Endometrial microvascular endothelial cells (primary cell): Measurements from ENCODE around the gene GTF2A1L. TPM values are rescaled to one million over a fixed set of nuclear protein-coding genes. Genes with fewer than 3 reads are reported as not detected.

ENCODE experiments used
- in situ Hi-C: cut with HindIII; loops from 2 replicates; pipeline ENCODE4 v1.10.0; 2017; ENCODE audit warnings: low sequenced_read_pairs, low pct_unique_long_range_greater_than_20kb; ENCODE audit errors: inconsistent ontology term
- total RNA-seq: library from RNA; depleted of rRNA; stranded (reverse); fragments of >200 nt; gene quantifications from one replicate; pipeline ENCODE4 v1.2.3, GENCODE V29; 2015; ENCODE audit errors: inconsistent ontology term

The GTF2A1L gene
- total RNA-seq, 1 donor from 2014 or later = not detected

- in situ Hi-C loops = no loop called here
These were observed 105.5 kb downstream of the GTF2A1L start for GRCh38 chr2:48723129-48723528.

DNA sequence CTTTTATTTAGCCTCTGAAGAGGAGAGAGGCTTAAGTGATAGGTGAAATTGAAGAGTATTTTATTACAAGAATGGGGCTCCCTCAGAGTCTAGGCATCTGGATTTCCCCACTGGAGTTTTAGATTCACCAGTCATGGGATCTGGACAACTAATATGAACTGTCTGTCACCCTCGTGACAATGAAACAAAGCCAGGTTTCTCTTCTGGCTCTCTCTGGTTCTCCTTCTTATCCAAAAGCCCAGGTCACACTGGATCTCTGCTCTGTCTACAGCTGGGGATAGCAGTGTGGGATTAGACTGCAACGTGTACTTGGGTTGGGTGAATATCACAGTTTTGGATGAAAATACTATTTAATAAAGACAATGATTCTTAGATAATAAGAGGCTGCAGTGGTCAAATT is 106.6 kb downstream of the GTF2A1L start:
- in situ Hi-C loops = no loop called here

- in situ Hi-C loops = no loop called here
These were observed 108.2 kb downstream of the GTF2A1L start for GRCh38 chr2:48725696-48726494.

DNA sequence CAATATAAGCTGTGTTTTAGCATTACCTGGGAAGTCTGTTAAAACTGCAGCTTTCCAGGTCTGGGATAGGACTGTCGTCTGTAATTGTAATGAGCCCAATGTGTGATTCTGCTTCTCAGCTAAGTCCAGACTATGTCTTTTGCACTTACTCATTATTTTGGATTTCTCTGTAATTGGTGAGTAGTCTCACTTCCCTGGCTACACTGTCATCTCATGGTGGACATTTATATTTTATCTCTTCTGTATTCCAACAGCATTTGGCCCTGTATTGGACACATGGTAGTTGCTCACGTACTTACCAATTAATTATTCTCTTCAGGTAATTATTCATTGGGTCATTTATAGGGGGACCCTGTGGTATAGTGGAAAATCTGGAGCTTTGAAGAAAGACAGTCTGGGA is 109.9 kb downstream of the GTF2A1L start:
- in situ Hi-C loops = no loop called here

GRCh38 chr2:48728295-48728694 is 110.6 kb downstream of the GTF2A1L start:
- in situ Hi-C loops = no loop called here

GRCh38 chr2:48728840-48729239 is 111.2 kb downstream of the GTF2A1L start:
- in situ Hi-C loops = no loop called here

Other genes with a start within 250 kb of the GTF2A1L start
- 11.5 TPM for gene PPP1R21, start 177.1 kb upstream of the GTF2A1L start, total RNA-seq
- 7.0 TPM for gene STON1, start 87.7 kb upstream of the GTF2A1L start, total RNA-seq
- not detected for gene LHCGR, start 137.9 kb downstream of the GTF2A1L start, total RNA-seq